ENCODE measurements around the gene SUPT7L. TPM values are rescaled to one million over a fixed set of nuclear protein-coding genes. Genes with fewer than 3 reads are reported as not detected.

The SUPT7L gene
- polyA plus RNA-seq, 1 donor from 2014 or later, result 95.8 TPM

DNA sequence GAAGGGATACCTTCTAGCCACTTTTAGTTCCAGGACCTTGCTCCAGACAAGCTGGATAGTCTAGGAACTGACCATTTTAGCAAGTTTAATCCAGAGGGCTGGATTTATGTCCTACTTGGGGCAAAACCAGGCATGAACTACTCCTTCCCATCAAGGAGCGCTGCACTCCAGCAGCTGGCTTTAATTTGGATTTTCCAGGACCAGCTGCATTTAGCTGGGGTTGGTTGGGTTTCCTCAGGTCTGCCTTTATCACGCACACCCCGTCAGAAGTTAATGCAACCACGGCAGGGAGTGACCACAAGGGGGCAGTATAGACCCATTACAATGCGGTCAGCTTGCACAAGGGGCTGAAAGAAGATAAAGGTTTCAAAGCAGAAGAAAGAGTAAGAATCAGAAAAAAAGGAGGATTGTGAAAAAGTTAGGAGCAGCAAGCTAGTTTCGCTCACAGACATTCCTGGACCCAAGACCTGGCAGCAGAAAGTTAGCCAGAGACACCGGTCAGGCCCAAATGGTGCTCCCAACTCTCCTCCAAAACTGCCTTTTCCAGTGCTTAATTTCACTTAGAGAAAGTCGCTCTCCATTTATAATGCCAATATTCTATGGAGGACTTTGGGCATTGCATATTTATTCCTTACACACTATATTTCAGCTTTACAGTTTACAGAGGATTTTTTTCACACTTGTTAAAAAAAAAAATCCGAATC is 40.4 kb upstream of the SUPT7L start:
- TF ChIP-seq SMC3 (conservative IDR thresholded peaks at IDR 0.05; ENCODE audit: poor library complexity), result peak; percentile 97
- peak; percentile 95 for TF ChIP-seq RAD21 (conservative IDR thresholded peaks at IDR 0.05)
- TF ChIP-seq POLR2AphosphoS5 (IDR thresholded peaks at IDR 0.05), result no peak
- TF ChIP-seq, protein P1, sequence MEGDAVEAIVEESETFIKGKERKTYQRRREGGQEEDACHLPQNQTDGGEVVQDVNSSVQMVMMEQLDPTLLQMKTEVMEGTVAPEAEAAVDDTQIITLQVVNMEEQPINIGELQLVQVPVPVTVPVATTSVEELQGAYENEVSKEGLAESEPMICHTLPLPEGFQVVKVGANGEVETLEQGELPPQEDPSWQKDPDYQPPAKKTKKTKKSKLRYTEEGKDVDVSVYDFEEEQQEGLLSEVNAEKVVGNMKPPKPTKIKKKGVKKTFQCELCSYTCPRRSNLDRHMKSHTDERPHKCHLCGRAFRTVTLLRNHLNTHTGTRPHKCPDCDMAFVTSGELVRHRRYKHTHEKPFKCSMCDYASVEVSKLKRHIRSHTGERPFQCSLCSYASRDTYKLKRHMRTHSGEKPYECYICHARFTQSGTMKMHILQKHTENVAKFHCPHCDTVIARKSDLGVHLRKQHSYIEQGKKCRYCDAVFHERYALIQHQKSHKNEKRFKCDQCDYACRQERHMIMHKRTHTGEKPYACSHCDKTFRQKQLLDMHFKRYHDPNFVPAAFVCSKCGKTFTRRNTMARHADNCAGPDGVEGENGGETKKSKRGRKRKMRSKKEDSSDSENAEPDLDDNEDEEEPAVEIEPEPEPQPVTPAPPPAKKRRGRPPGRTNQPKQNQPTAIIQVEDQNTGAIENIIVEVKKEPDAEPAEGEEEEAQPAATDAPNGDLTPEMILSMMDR (IDR thresholded peaks at IDR 0.05; ENCODE audit: poor library complexity, severe bottlenecking), result peak; percentile 93
- H3K79me2 ChIP-seq (replicated peaks; ENCODE audit: insufficient read depth, low read length), result no peaks in the 10 kb centered on the region
- no peak overlapping the region for H3K4me3 ChIP-seq (ENCODE audit: low read length)
- H3K27ac ChIP-seq (ENCODE audit: low read length), result no peak overlapping the region
- H3K36me3 ChIP-seq (ENCODE audit: insufficient read depth, low read length), result no peaks in the 10 kb centered on the region
- H3K9me3 ChIP-seq (ENCODE audit: low read length), result no peaks in the 10 kb centered on the region
- no peak overlapping the region for H3K9ac ChIP-seq (ENCODE audit: low read length)
- H2AFZ ChIP-seq (ENCODE audit: low read depth, low read length), result no peak overlapping the region
- no peaks in the 10 kb centered on the region for H3K9me2 ChIP-seq (ENCODE audit: insufficient read depth, low read length)
- H3K27me3 ChIP-seq (ENCODE audit: insufficient read depth, low read depth, low read length), result no peaks in the 10 kb centered on the region
- no peaks in the 10 kb centered on the region for H3F3A ChIP-seq (ENCODE audit: insufficient read depth, low read length, poor library complexity, severe bottlenecking)
- no peak overlapping the region for H3K4me2 ChIP-seq (ENCODE audit: low read length)
- H4K20me1 ChIP-seq (ENCODE audit: insufficient read depth), result no peaks in the 10 kb centered on the region

DNA sequence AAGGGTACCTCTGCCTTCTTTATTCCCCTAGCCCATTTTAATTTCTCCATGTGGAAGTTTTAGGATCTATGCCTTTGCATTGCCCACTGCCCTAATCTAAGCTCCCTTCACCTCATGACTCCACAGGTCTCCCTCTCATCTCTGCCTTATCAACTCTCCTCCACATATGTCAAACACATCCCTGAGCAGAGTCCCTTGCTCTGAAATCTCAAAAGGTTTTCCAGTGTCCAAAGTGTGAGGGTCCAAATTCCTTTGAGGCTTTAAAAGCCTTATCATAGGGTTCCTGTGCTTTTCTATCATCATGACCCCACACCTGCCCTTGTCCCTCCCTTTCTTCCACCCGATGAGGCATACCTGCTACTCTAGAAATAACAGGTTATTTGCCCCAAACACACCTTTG is 38.9 kb upstream of the SUPT7L start:
- no peaks in the 10 kb centered on the region for H3K79me2 ChIP-seq (replicated peaks; ENCODE audit: insufficient read depth, low read length)
- no peak overlapping the region for H3K4me3 ChIP-seq (ENCODE audit: low read length)
- H3K27me3 ChIP-seq (ENCODE audit: insufficient read depth, low read depth, low read length), result no peaks in the 10 kb centered on the region
- H3K36me3 ChIP-seq (ENCODE audit: insufficient read depth, low read length), result no peaks in the 10 kb centered on the region
- no peaks in the 10 kb centered on the region for H3K9me2 ChIP-seq (ENCODE audit: insufficient read depth, low read length)
- no peak overlapping the region for H3K27ac ChIP-seq (ENCODE audit: low read length)
- TF ChIP-seq, protein P1 (IDR thresholded peaks at IDR 0.05; ENCODE audit: poor library complexity, severe bottlenecking), result no peak
- TF ChIP-seq SMC3 (conservative IDR thresholded peaks at IDR 0.05; ENCODE audit: poor library complexity) (no peak), EZH2 (IDR thresholded peaks at IDR 0.05; ENCODE audit: borderline replicate concordance, insufficient read depth, low read length, poor library complexity, severe bottlenecking) (no peak), TAF1 (IDR thresholded peaks at IDR 0.05; ENCODE audit: low read depth) (no peak), MXI1 (conservative IDR thresholded peaks at IDR 0.05; ENCODE audit: poor library complexity, severe bottlenecking) (no peak), EP300 (conservative IDR thresholded peaks at IDR 0.05; ENCODE audit: poor library complexity, severe bottlenecking) (no peak), POLR2AphosphoS5 (IDR thresholded peaks at IDR 0.05) (no peak), RAD21 (conservative IDR thresholded peaks at IDR 0.05) (no peak)
- TF ChIP-seq, protein P2, sequence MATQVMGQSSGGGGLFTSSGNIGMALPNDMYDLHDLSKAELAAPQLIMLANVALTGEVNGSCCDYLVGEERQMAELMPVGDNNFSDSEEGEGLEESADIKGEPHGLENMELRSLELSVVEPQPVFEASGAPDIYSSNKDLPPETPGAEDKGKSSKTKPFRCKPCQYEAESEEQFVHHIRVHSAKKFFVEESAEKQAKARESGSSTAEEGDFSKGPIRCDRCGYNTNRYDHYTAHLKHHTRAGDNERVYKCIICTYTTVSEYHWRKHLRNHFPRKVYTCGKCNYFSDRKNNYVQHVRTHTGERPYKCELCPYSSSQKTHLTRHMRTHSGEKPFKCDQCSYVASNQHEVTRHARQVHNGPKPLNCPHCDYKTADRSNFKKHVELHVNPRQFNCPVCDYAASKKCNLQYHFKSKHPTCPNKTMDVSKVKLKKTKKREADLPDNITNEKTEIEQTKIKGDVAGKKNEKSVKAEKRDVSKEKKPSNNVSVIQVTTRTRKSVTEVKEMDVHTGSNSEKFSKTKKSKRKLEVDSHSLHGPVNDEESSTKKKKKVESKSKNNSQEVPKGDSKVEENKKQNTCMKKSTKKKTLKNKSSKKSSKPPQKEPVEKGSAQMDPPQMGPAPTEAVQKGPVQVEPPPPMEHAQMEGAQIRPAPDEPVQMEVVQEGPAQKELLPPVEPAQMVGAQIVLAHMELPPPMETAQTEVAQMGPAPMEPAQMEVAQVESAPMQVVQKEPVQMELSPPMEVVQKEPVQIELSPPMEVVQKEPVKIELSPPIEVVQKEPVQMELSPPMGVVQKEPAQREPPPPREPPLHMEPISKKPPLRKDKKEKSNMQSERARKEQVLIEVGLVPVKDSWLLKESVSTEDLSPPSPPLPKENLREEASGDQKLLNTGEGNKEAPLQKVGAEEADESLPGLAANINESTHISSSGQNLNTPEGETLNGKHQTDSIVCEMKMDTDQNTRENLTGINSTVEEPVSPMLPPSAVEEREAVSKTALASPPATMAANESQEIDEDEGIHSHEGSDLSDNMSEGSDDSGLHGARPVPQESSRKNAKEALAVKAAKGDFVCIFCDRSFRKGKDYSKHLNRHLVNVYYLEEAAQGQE (IDR thresholded peaks at IDR 0.05; ENCODE audit: borderline replicate concordance), result no peak
- no peak overlapping the region for H3K9ac ChIP-seq (ENCODE audit: low read length)
- H3K9me3 ChIP-seq (ENCODE audit: low read length), result no peaks in the 10 kb centered on the region
- H2AFZ ChIP-seq (ENCODE audit: low read depth, low read length), result no peak overlapping the region
- H4K20me1 ChIP-seq (ENCODE audit: insufficient read depth), result no peaks in the 10 kb centered on the region
- H3K4me2 ChIP-seq (ENCODE audit: low read length), result no peak overlapping the region
- H3F3A ChIP-seq (ENCODE audit: insufficient read depth, low read length, poor library complexity, severe bottlenecking), result no peaks in the 10 kb centered on the region
